ENCODE measurements around the gene CPA4. TPM values are rescaled to one million over a fixed set of nuclear protein-coding genes. Genes with fewer than 3 reads are reported as not detected.

Gene CPA4
- total RNA-seq, 2 donors from 2014 or later, result 9.6 to 10.2 TPM

GRCh38 chr7:130258494-130259078 is 34.4 kb upstream of the CPA4 start:
- Histone ChIP-seq H3K27ac (no peak overlapping the region), H3K4me3 (no peak overlapping the region), H3K4me1 (peaks cover 16% of the 10 kb centered on the region), H3K9me3 (peaks cover 0 to 23% (median 0%) of the 10 kb centered on the region in 3 donors), H3K36me3 (replicated peaks in 1 of 2; ENCODE audit: insufficient read depth in 1 of 2, low read depth in 2 of 2) (no peaks in the 10 kb centered on the region), H3K27me3 (no peaks in the 10 kb centered on the region)
- 76 to 87% methylated on average over 1 of the region's 1 CpG for WGBS, 2 donors
- intact Hi-C loops (cut with DNase I), result no loop called here
- no peak for DNase-seq
- TF ChIP-seq CTCF (IDR thresholded peaks at IDR 0.05) (no peak), POLR2A (IDR thresholded peaks at IDR 0.05) (no peak)
- ATAC-seq, result no peak

GRCh38 chr7:130262448-130262847 is 30.5 kb upstream of the CPA4 start:
- ATAC-seq (no peak), DNase-seq (no peak)
- Histone ChIP-seq H3K27me3 (no peaks in the 10 kb centered on the region), H3K9me3 (peaks cover 0 to 23% (median 0%) of the 10 kb centered on the region in 3 donors), H3K27ac (no peak overlapping the region), H3K36me3 (replicated peaks in 1 of 2; ENCODE audit: insufficient read depth in 1 of 2, low read depth in 2 of 2) (no peaks in the 10 kb centered on the region), H3K4me1 (peaks cover 36% of the 10 kb centered on the region), H3K4me3 (no peak overlapping the region)
- intact Hi-C loops (cut with DNase I), result no loop called here
- WGBS, 2 donors, result 40 to 71% methylated on average over 2 of the region's 2 CpGs
- TF ChIP-seq POLR2A (IDR thresholded peaks at IDR 0.05) (no peak), CTCF (IDR thresholded peaks at IDR 0.05) (no peak)

- no peak for TF ChIP-seq CTCF (IDR thresholded peaks at IDR 0.05)
- no peak for TF ChIP-seq POLR2A (IDR thresholded peaks at IDR 0.05)
- H3K4me1 ChIP-seq, result peaks cover 36% of the 10 kb centered on the region
- intact Hi-C loops (cut with DNase I), result no loop called here
- 68 to 84% methylated on average over 2 of the region's 2 CpGs for WGBS, 2 donors
- H3K4me3 ChIP-seq, result no peak overlapping the region
- peaks cover 0 to 18% (median 0%) of the 10 kb centered on the region in 3 donors for H3K9me3 ChIP-seq
- ATAC-seq (no peak), DNase-seq (no peak)
- no peaks in the 10 kb centered on the region for H3K36me3 ChIP-seq (replicated peaks in 1 of 2; ENCODE audit: insufficient read depth in 1 of 2, low read depth in 2 of 2)
- no peak overlapping the region for H3K27ac ChIP-seq
- H3K27me3 ChIP-seq, result no peaks in the 10 kb centered on the region
Observed at GRCh38 chr7:130263130-130263529, 29.8 kb upstream of the CPA4 start.

GRCh38 chr7:130266258-130266960 is 26.6 kb upstream of the CPA4 start, which contains the start of gene CPA2:
TSS of gene CPA2 (plus strand) at chr7:130266863. CDS start at chr7:130266882, 19 bp downstream.
- intact Hi-C loops (cut with DNase I), result no loop called here
- TF ChIP-seq POLR2A (IDR thresholded peaks at IDR 0.05) (peak; percentile 62 to 98 (median 96)), CTCF (IDR thresholded peaks at IDR 0.05) (no peak)
- H3K36me3 ChIP-seq (replicated peaks in 1 of 2; ENCODE audit: insufficient read depth in 1 of 2, low read depth in 2 of 2), result peaks cover 0 to 2% of the 10 kb centered on the region in 2 donors
- H3K27ac ChIP-seq, result peak within 1 kb of the TSS; percentile 92 to 96 (median 94)
- ATAC-seq (peak; percentile 73), DNase-seq (peak; percentile 88 to 95 (median 89))
- peaks cover 53% of the 10 kb centered on the region for H3K4me1 ChIP-seq
- H3K4me3 ChIP-seq, result peak within 1 kb of the TSS; percentile 19 to 30
- H3K27me3 ChIP-seq, result no peaks in the 10 kb centered on the region
- 36 to 50% methylated on average over 3 of the region's 3 CpGs for WGBS, 2 donors
- no peaks in the 10 kb centered on the region for H3K9me3 ChIP-seq
